NCI-H2107 treated with DMSO at 0.1 percent for 48 hours (cell line): ENCODE results near the gene NOTUM.
"Not testable (repeated sequence)": the region's sequence is repeated elsewhere in the genome, so short reads cannot be mapped to it uniquely, and the experiment has no call there.

Experiments
- DNase-seq: peaks from one replicate; lab custom pipeline; 2025; ENCODE audit not compliant: unreplicated experiment; lab: John Stamatoyannopoulos, UW

NOTUM gene

DNA sequence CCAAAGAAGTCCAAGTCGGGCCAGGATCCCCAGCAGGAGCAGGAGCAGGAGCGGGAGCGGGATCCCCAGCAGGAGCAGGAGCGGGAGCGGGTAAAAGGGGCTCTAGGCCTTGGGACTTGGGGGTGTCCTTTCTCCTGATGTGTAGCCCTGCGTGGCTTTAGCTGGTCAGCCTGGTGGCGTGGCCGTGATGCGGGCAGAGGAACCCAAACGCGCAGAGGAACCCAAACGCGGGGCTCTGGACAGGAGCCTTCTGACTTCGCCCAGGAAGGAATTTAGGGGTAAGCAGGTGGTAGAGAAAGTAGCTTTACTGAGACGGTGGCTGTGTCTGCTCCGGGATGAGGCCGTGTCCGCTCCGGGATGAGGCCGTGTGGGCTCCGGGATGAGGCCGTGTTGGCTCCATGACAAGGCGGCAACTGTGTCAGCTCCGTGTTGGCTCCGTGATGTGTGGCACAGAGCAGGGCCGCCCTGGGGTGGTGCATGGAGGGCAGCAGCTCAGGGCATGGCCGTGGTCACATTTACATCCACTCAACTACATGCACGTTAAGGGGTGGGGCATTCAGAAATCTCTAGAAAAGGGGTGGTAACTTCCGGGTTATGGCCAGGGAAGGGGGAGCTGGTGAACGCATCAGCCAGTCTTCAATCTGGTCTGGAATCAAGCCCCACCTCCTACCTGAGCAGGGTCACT is 35.9 kb upstream of the NOTUM start:
- no peak for DNase-seq

- no peak for DNase-seq
These were observed 35.3 kb upstream of the NOTUM start for GRCh38 chr17:81996232-81996756.

- no peak for DNase-seq
These were observed 34.7 kb upstream of the NOTUM start for GRCh38 chr17:81995463-81996231.

- no peak for DNase-seq
These were observed 33.8 kb upstream of the NOTUM start for GRCh38 chr17:81994593-81995462.

- DNase-seq = no peak
These were observed 33.0 kb upstream of the NOTUM start for GRCh38 chr17:81993729-81994592.

GRCh38 chr17:81992306-81993102 is 31.5 kb upstream of the NOTUM start:
- no peak for DNase-seq

DNA sequence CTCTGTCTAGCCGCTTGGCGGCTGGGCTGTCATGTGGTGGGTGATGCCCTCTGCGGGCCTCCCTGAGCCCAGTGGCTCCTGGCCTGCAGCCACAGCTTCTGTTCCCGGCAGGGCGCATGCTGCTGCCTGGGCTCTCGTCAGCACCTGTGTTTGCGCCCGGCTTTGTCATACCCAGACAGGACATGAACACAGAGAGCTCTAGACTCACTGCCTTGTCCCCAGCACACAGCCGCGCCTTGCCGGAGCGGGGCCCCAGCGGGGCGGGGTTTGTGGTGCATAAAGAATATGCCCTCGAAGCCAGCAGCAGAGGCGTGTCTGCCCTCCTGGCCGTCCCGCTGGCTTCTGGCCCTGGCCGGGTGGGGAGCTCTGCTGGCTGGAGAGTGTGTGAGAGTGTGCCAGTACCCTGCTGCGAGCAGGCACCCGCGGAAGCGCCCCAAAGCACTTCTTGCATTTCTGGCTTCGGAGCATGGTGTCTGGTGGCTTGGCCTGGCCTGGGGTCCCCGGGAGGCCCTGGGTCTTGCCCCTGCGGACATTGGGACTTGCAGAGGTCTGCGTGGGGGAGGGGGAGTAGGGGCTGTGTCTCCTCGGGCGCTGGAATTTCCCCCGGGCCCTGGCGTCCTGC is 30.8 kb upstream of the NOTUM start:
- DNase-seq = peak; percentile 66

- no peak for DNase-seq
These were observed 30.1 kb upstream of the NOTUM start for GRCh38 chr17:81990836-81991683.

DNA sequence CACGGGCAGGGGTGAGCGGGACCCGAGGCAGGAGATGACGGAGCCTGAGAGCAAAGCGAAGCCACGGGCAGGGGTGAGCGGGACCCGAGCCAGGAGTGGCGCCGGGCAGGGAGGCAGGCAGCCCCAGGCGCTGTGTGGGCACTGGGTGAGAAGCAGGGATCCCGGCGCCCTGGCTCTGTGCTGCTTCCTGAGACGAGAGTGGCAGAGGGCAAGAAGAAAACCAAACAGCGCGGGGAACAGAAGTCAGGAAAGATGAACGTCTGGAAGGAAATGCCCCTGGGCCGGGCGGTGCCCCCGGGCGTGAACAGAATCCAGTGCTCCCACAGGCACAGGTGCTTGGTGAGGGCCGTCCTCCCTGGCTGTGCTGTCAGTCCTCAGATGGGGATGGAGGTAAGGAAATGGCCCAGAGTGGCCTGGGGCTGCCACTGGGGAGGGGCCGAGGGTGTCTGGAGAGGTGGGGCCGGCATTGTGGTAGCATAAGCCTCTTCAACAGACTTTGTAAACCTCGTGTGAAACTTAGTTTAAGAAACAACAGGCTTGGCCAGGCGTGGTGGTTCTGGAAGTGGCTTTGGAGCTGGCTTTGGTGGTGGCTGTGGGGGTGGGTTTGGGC is 26.3 kb upstream of the NOTUM start:
- DNase-seq = no peak

DNA sequence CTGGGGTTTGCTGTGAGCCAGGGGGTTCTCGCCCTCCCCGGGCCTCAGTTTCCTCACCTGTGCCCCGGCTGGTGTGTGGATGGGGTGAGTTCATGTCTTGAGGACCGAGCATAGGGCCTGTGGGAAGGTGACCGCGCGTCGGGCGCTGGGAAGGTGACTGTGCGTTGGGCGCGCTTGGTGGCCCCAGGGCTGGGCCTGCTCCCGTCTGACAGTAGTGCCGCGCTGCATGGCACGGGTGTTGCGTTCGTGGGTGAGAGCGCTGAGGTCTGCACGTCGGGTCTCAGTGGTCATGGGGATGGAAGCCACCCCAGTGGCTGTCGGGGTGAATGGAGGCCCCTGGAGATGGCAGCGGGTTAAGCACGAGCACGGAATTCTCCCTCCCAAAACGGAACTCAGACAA is 25.6 kb upstream of the NOTUM start:
- no peak for DNase-seq

- no peak for DNase-seq
These were observed 23.9 kb upstream of the NOTUM start for GRCh38 chr17:81984773-81985410.

DNA sequence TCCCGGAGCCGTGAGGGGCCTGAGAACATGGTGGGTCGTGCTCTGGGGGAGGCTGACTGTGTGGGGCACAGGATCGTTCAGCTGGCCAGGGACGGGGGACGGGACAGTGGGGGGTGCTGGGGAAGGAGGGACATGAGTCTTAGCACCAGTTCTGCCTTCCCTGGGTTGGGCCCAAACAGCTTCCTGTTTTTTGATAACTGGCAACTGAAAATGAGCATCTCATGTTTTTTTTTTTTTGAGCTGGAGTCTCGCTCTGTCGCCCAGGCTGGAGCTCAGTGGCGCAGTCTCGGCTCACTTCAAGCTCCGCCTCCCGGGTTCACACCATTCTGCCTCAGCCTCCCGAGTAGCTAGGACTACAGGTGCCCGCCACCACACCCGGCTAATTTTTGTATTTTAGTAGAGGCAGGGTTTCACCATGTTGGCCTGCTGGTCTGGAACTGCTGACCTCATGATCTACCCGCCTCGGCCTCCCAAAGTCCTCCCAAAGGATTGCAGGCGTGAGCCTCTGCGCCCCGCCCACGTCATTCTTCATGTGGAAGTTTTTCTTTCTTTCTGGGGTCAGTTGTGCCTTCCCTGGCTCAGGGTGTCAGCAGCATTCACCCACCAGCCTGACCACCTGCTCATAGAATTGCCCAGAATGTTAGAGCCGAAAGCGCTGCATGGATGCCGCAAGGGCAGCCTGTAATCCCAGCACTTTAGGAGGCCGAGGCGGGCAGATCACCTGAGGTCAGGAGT is 22.8 kb upstream of the NOTUM start:
- DNase-seq = no peak

GRCh38 chr17:81983011-81983638 is 22.1 kb upstream of the NOTUM start:
- no peak for DNase-seq

DNA sequence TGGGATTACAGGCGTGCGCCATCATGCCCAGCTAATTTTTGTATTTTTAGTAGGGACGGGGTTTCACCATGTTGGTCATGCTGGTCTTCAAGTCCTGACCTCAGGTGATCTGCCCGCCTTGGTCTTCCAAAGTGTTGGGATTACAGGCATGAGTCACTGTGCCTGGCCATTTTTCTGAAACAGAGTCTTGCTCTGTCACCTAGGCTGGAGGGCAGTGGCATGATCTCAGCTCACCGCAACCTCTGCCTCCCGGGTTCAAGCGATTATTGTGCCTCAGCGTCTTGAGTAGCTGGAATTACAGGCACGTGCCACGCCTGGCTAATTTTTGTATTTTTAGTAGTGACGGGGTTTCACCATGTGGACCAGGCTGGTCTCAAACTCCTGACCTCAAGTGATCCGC is 20.5 kb upstream of the NOTUM start:
- not testable (repeated sequence) for DNase-seq

- DNase-seq = no peak
These were observed 19.8 kb upstream of the NOTUM start for GRCh38 chr17:81980707-81981343.

DNA sequence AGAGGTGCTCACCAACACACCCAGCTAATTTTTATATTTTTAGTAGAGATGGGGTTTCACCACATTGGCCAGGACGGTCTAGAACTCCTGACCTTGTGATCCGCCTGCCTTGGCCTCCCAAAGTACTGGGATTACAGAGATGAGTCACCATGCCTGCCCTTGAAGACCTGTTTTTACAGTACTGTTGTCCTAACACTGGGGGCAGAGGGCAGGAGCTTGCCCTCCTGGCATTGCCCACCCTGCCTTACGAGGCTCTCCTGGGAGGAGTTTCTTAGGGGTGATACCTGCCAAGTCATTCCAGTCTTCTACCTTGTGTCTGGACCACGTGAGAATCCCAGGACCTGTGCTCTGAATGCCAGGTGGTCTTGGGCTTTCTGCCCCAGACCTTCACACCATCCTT is 19.1 kb upstream of the NOTUM start:
- DNase-seq = no peak
